ENCODE data around the gene GNB5.

- TF ChIP-seq CTCF (conservative IDR thresholded peaks at IDR 0.05), result no peak
- no peak for TF ChIP-seq ZFX (IDR thresholded peaks at IDR 0.05)
Observed at GRCh38 chr15:52090193-52090592, 101.0 kb downstream of the GNB5 start.
